A549 treated with AZD2906 at 1 μM for 4 hours (cell line): ENCODE data around the gene WDFY3. TPM values are rescaled to one million over a fixed set of nuclear protein-coding genes. Genes with fewer than 3 reads are reported as not detected.

Source experiments
- total RNA-seq: library from RNA; stranded (reverse); fragments of 200-300 nt; extraction: Qiagen RNA extraction; gene quantifications from 5 replicates; pipeline ENCODE4 v1.2.3, GENCODE V29; 2022

Gene WDFY3
- total RNA-seq: 5.7 to 8.7 TPM (median 7.1 TPM) in 5 replicates

GRCh38 chr4:84966382-84967242 is at the start of gene WDFY3:
TSS of gene WDFY3 (minus strand) at chr4:84966690. CDS start at chr4:84860591, 106,099 bp downstream.

